Measurements from ENCODE around the gene OSMR. TPM values are rescaled to one million over a fixed set of nuclear protein-coding genes. Genes with fewer than 3 reads are reported as not detected.

OSMR gene
- polyA plus RNA-seq, 2 of the 4 experiments (the other 2 are of a cell fraction) = 58.5 to 92.4 TPM

DNA sequence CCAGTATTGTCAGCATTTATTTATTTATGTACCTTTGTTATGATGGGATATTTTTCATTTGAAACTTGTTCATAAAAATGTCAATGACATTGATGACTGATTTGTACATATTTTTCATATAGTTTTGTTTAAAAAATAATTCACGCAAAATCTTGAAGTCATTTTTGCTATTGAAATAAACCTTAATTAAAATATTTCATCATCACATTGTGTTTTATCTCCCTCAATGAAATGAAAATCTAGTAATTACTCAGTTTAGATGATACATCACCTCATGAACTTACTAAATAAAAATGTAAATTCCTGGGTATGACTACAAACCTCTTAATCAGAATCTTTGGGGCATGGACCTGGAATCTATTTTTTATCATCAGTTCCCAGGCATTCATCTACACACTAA is 89.6 kb downstream of the OSMR start:
- 94% methylated on average over 1 of the region's 1 CpG for WGBS (ENCODE audit: missing lambda C conversion rate)
- no peak for ATAC-seq
- POLR2A ChIA-PET = no interaction called here
- Histone ChIP-seq H3K4me1 (no peaks in the 10 kb centered on the region), H3K4me3 (no peak overlapping the region), H3K27ac (no peak overlapping the region), H3K9me3 (no peaks in the 10 kb centered on the region), H3K4me2 (no peak overlapping the region)
- FAIRE-seq = no peak
- TF ChIP-seq ESRRA (IDR thresholded peaks at IDR 0.05; ENCODE audit: borderline replicate concordance, low read length) (no peak), ZC3H11A (IDR thresholded peaks at IDR 0.05) (no peak), CHD2 (IDR thresholded peaks at IDR 0.05; ENCODE audit: low read length, partially characterized antibody) (no peak), CHD4 (IDR thresholded peaks at IDR 0.05; ENCODE audit: borderline replicate concordance) (no peak), TP53 (CRISPR knock-in tag; IDR thresholded peaks at IDR 0.05) (no peak), JUNB (IDR thresholded peaks at IDR 0.05) (no peak), RCOR1 (IDR thresholded peaks at IDR 0.05; ENCODE audit: low read depth, low read length) (no peak), MYC (IDR thresholded peaks at IDR 0.05; ENCODE audit: borderline replicate concordance, low read length) (no peak), TFCP2L1 (CRISPR knock-in tag; IDR thresholded peaks at IDR 0.05) (no peak), EHF (CRISPR knock-in tag; IDR thresholded peaks at IDR 0.05) (no peak), HOXB13 (CRISPR knock-in tag; IDR thresholded peaks at IDR 0.05; ENCODE audit: low read depth) (no peak), CEBPB (IDR thresholded peaks at IDR 0.05) (no peak)
- CTCF ChIA-PET = no interaction called here
- DNase-seq (ENCODE audit: low read depth in 1 of 2, low spot score in 1 of 2) = no peak

DNA sequence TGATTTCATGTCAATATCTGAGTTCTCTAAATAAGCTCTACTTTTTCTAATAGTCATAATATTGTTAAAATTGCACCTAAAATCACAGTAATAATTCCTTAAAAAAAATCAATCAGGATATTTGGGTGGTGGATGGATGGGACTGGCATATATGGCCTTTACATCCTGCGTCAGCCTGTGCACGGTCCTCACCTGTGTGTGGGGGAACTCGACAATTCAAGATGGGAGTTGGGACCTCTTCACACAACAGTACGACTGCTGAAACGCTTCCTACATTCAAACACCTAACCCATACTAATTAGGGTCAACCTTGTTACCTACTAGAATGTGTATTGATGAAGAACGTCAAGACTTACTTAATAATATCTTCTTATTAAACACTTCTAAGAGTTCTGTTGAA is 90.5 kb downstream of the OSMR start:
- no peak for TF ChIP-seq JUN (IDR thresholded peaks at IDR 0.05)
- TF ChIP-seq POLR2A (IDR thresholded peaks at IDR 0.05; ENCODE audit: low read length) = 0 out of 2 replicates have a peak, but pooled peaks have one; percentile 7
- H3K4me1 ChIP-seq = no peaks in the 10 kb centered on the region
- ATAC-seq (no peak), DNase-seq (ENCODE audit: low read depth in 1 of 2, low spot score in 1 of 2) (no peak), FAIRE-seq (no peak)
- no peaks in the 10 kb centered on the region for H3K9me3 ChIP-seq
- no peak overlapping the region for H3K4me2 ChIP-seq
- 91% methylated on average over 6 of the region's 6 CpGs for WGBS (ENCODE audit: missing lambda C conversion rate)
- H3K27ac ChIP-seq = no peak overlapping the region
- POLR2A ChIA-PET = no interaction called here
- CTCF ChIA-PET = interaction anchor here (1.3 kb wide), 1 partner anchor 15 kb away, joined by 3 read pairs; no protein-coding TSS in a partner anchor
- H3K4me3 ChIP-seq = no peak overlapping the region

DNA sequence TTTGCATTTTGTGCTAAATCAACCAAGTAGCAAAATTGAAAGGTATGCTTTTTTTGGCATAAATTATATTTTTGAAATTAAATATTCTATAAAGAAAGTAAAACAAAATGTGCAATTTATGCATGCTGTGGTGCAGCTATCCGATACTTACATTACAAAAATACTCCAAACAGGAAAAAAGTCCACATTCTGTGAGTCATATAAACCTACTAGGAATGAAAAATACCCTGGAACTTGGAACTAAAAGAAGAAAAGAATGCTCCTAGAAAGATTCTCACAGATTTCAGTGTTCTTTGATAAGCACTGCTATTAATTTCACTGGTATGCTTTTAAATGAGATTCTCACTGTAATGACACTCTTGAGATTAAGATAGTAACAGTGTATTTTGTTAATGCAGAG is 92.6 kb downstream of the OSMR start:
- ChIA-PET POLR2A (no interaction called here), CTCF (interaction anchor here (1.2 to 1.9 kb wide), 3 partner anchors 12 to 497 kb away, joined by 3 to 6 read pairs (median 5); no protein-coding TSS in a partner anchor)
- H3K4me2 ChIP-seq = no peak overlapping the region
- H3K4me1 ChIP-seq = no peaks in the 10 kb centered on the region
- H3K27ac ChIP-seq = no peak overlapping the region
- DNase-seq (ENCODE audit: low read depth in 1 of 2, low spot score in 1 of 2) (no peak), ATAC-seq (no peak), FAIRE-seq (peak; percentile 13)
- no peak overlapping the region for H3K4me3 ChIP-seq
- H3K9me3 ChIP-seq = no peaks in the 10 kb centered on the region
- 94% methylated on average over 1 of the region's 1 CpG for WGBS (ENCODE audit: missing lambda C conversion rate)
- TF ChIP-seq, protein P1, sequence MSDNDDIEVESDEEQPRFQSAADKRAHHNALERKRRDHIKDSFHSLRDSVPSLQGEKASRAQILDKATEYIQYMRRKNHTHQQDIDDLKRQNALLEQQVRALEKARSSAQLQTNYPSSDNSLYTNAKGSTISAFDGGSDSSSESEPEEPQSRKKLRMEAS (IDR thresholded peaks at IDR 0.05) = no peak
- TF ChIP-seq, protein P2, sequence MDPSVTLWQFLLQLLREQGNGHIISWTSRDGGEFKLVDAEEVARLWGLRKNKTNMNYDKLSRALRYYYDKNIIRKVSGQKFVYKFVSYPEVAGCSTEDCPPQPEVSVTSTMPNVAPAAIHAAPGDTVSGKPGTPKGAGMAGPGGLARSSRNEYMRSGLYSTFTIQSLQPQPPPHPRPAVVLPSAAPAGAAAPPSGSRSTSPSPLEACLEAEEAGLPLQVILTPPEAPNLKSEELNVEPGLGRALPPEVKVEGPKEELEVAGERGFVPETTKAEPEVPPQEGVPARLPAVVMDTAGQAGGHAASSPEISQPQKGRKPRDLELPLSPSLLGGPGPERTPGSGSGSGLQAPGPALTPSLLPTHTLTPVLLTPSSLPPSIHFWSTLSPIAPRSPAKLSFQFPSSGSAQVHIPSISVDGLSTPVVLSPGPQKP (IDR thresholded peaks at IDR 0.05; ENCODE audit: low read depth, low read length) = no peak
- TF ChIP-seq MYC (IDR thresholded peaks at IDR 0.05; ENCODE audit: borderline replicate concordance, low read length) (no peak), NR3C1 (IDR thresholded peaks at IDR 0.05) (no peak), HDAC2 (IDR thresholded peaks at IDR 0.05) (no peak), RARB (CRISPR knock-in tag; IDR thresholded peaks at IDR 0.05) (no peak), ZNF302 (CRISPR knock-in tag; IDR thresholded peaks at IDR 0.05) (no peak), KDM1A (IDR thresholded peaks at IDR 0.05; ENCODE audit: low read depth) (no peak)
- TF ChIP-seq, protein P3, sequence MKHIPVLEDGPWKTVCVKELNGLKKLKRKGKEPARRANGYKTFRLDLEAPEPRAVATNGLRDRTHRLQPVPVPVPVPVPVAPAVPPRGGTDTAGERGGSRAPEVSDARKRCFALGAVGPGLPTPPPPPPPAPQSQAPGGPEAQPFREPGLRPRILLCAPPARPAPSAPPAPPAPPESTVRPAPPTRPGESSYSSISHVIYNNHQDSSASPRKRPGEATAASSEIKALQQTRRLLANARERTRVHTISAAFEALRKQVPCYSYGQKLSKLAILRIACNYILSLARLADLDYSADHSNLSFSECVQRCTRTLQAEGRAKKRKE (CRISPR knock-in tag; IDR thresholded peaks at IDR 0.05; ENCODE audit: low read depth) = no peak

Measured in A549 (cell line).